HG03378 (cell line): Measurements from ENCODE around the gene ZNF548.

Source experiments
- ATAC-seq: cut with Tn5 transposase; IDR thresholded peaks from one replicate; pipeline ENCODE4 v1.9.1; 2021; ENCODE audit warnings: mild to moderate bottlenecking, moderate library complexity; ENCODE audit not compliant: unreplicated experiment

The ZNF548 gene

GRCh38 chr19:57395710-57396109 lies 6.1 kb downstream of the ZNF548 start:
- no peak for ATAC-seq

- ATAC-seq = no peak
Observed at GRCh38 chr19:57398868-57399267, 9.2 kb downstream of the ZNF548 start.

GRCh38 chr19:57403737-57404563 lies 14.3 kb downstream of the ZNF548 start:
- ATAC-seq = no peak

GRCh38 chr19:57406516-57407123 lies 17.0 kb downstream of the ZNF548 start:
- ATAC-seq = no peak

GRCh38 chr19:57410877-57411671 lies 21.4 kb downstream of the ZNF548 start, which contains the start of gene ZNF17:
TSS of gene ZNF17 (plus strand) at chr19:57411161. CDS start at chr19:57413616, 2,455 bp downstream.
- peak; percentile 95 for ATAC-seq

GRCh38 chr19:57419439-57419838 lies 29.8 kb downstream of the ZNF548 start:
- no peak for ATAC-seq

GRCh38 chr19:57421037-57421436 lies 31.4 kb downstream of the ZNF548 start:
- no peak for ATAC-seq

GRCh38 chr19:57434386-57435061 lies 44.9 kb downstream of the ZNF548 start:
- no peak for ATAC-seq

GRCh38 chr19:57435062-57435978 lies 45.7 kb downstream of the ZNF548 start, which contains the start of gene ZNF749:
TSS of gene ZNF749 (plus strand) at chr19:57435325. CDS start at chr19:57435579, 254 bp downstream.
- ATAC-seq = peak; percentile 97

DNA sequence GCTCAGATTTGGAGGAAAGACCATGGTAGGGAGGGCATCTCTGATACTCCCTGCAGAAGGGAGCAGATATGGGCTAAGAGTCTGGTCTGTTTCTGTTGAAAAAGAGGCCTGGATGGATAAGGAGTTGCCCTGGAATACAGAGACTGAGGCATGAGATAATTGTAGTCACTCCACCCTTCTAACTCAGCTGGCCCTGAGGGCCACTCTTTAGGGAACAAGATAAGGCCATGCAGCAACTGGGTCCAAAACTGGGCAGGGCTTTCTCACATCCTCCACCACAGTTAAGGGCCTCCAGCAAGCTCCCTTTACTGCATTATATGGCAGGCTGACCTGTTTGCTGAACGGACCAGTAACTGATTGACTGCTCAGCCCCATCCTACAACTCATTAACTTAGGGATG lies 46.8 kb downstream of the ZNF548 start:
- ATAC-seq = no peak

- ATAC-seq = no peak
Observed at GRCh38 chr19:57437931-57438330, 48.3 kb downstream of the ZNF548 start.

- no peak for ATAC-seq
Observed at GRCh38 chr19:57438925-57439324, 49.3 kb downstream of the ZNF548 start.

DNA sequence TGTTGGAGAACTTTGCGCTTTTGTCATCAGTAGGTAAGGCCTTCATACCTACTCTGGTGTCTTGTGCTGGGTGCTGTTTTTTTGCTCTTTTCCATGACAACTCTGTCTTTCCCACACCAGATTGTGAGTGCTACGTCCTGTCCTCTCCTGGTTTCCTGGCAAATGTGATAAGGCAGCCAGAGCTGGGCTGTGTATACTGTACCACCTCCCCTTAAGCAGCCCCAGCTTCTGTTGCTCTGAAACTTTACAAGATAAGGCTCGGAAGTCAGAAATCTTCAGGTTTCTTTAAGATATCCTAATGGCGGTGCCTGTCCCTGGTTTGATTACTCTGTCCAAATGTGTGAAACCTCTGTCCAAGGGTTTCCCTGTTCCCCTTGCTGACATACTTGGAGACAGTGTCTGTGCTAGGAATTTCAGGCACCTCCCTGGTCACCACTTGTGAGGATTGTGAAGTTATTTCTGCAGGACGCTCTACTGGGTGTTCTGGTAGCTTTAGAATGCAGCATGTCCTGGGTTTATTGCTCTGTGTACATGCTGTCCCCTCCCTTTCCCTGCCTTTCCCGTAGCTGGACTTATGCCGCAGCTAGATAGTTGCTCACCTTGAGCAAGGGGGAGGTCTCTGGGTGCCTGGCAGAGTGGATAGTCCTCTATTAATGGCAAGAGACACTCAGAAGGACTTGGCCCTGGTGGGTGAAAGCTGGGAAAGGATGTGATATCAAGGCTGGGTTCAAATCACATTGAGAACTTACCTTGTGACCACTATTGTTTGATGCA lies 52.5 kb downstream of the ZNF548 start:
- ATAC-seq = no peak

- ATAC-seq = no peak
Observed at GRCh38 chr19:57443121-57443696, 53.6 kb downstream of the ZNF548 start.

GRCh38 chr19:57452307-57452706 lies 62.7 kb downstream of the ZNF548 start:
- ATAC-seq = no peak
